GM10266 (cell line): ENCODE measurements around the gene CPED1.

Experiments used
- DNase-seq: peaks from one replicate; pipeline ENCODE4 v3.0.0; 2012; ENCODE audit errors: extremely low spot score
- CTCF ChIP-seq: IDR thresholded peaks from 2 replicates; pipeline ENCODE4 v1.5.1; 2012; ENCODE audit warnings: mild to moderate bottlenecking, low read depth; ENCODE audit not compliant: control insufficient read depth, insufficient read depth; ENCODE audit errors: missing control alignments

CPED1 gene

GRCh38 chr7:121186746-121187145, 198.2 kb downstream of the CPED1 start:
- DNase-seq, result no peak
- no peak for TF ChIP-seq CTCF

- TF ChIP-seq CTCF, result no peak
- no peak for DNase-seq
Observed at GRCh38 chr7:121187222-121187621, 198.7 kb downstream of the CPED1 start.

- DNase-seq, result no peak
- TF ChIP-seq CTCF, result no peak
Observed at GRCh38 chr7:121187676-121188075, 199.2 kb downstream of the CPED1 start.

- TF ChIP-seq CTCF, result no peak
- DNase-seq, result no peak
Observed at GRCh38 chr7:121192834-121193233, 204.3 kb downstream of the CPED1 start.

GRCh38 chr7:121195010-121195409, 206.5 kb downstream of the CPED1 start:
- no peak for DNase-seq
- TF ChIP-seq CTCF, result no peak

GRCh38 chr7:121195874-121196273, 207.4 kb downstream of the CPED1 start:
- no peak for TF ChIP-seq CTCF
- no peak for DNase-seq

GRCh38 chr7:121196286-121196685, 207.8 kb downstream of the CPED1 start:
- no peak for DNase-seq
- TF ChIP-seq CTCF, result no peak
